K562 (cell line): ENCODE data around the gene PRXL2A. TPM values are rescaled to one million over a fixed set of nuclear protein-coding genes. Genes with fewer than 3 reads are reported as not detected.
A peak's percentile ranks its signal among the peaks of the same experiment; 100 is the strongest.

ENCODE experiments used
- CC2D1A ChIP-seq: fragments of 450-650 bp; IDR thresholded peaks from 2 replicates; pipeline ENCODE4 v1.6.1; 2017; ENCODE audit warnings: mild to moderate bottlenecking
- ELF1 ChIP-seq: fragments of 200-800 bp; sonication (Bioruptor generic); IDR thresholded peaks from 2 replicates; pipeline ENCODE4 v1.6.1; 2016; ENCODE audit warnings: missing genetic modification characterization, missing compliant biosample characterization
- ETV1 ChIP-seq: fragments of 450-650 bp; conservative IDR thresholded peaks from 2 replicates; pipeline ENCODE4 v1.6.1; 2016; ENCODE audit warnings: missing genetic modification characterization, control low read depth, low read depth, missing compliant biosample characterization
- KLF6 ChIP-seq: fragments of 250-450 bp; sonication (Bioruptor Pico); IDR thresholded peaks from 2 replicates; pipeline ENCODE4 v1.4.0; 2020; ENCODE audit warnings: mild to moderate bottlenecking, moderate library complexity, borderline replicate concordance
- MEIS2 ChIP-seq: fragments of 450-650 bp; IDR thresholded peaks from 2 replicates; pipeline ENCODE4 v1.6.1; 2014; ENCODE audit warnings: mild to moderate bottlenecking; ENCODE audit not compliant: partially characterized antibody
- MYBL2 ChIP-seq, 2 experiments: fragments of 450-650 bp in 1 of 2; sonication (generic) in 1 of 2; formaldehyde crosslinking in 1 of 2; IDR thresholded peaks; 2 replicates each; pipeline versions ENCODE4 v1.6.1 to v1.8.1; 2017 to 2022; ENCODE audit warnings: borderline replicate concordance in 1 of 2, inconsistent platforms in 1 of 2, low read depth in 1 of 2, mild to moderate bottlenecking in 1 of 2, missing genetic modification reagents in 1 of 2, moderate library complexity in 1 of 2
- RAD21 ChIP-seq, 2 experiments: fragments of 250-450 bp in 1 of 2; fragments of 450-650 bp in 1 of 2; sonication (Bioruptor Pico) in 1 of 2; formaldehyde crosslinking in 1 of 2; IDR thresholded peaks in 1 of 2; conservative IDR thresholded peaks in 1 of 2; 2 replicates each; pipeline versions ENCODE4 v1.4.0 to v1.8.0; 2020 to 2022; ENCODE audit warnings: mild to moderate bottlenecking in 2 of 2, moderate library complexity in 1 of 2
- RBM15 ChIP-seq: fragments of 200-400 bp; formaldehyde crosslinking; IDR thresholded peaks from 2 replicates; pipeline ENCODE4 v1.6.1; 2018; ENCODE audit warnings: mild to moderate bottlenecking, low read length, moderate library complexity; ENCODE audit not compliant: insufficient read depth
- SMAD3 ChIP-seq: fragments of 450-650 bp; formaldehyde crosslinking; conservative IDR thresholded peaks from 2 replicates; pipeline ENCODE4 v1.4.0; 2020; ENCODE audit warnings: mild to moderate bottlenecking
- SP1 ChIP-seq: sonication (generic); formaldehyde crosslinking; IDR thresholded peaks from 2 replicates; pipeline ENCODE4 v1.8.1; 2022; ENCODE audit warnings: mild to moderate bottlenecking, missing genetic modification reagents
- SPI1 ChIP-seq: IDR thresholded peaks from 2 replicates; pipeline ENCODE4 v1.6.1; 2011; ENCODE audit warnings: low read depth, low read length, control low read depth, borderline replicate concordance
- XRCC3 ChIP-seq: fragments of 450-650 bp; IDR thresholded peaks from 2 replicates; pipeline ENCODE4 v1.6.1; 2017; ENCODE audit warnings: mild to moderate bottlenecking, moderate library complexity
- ZNF444 ChIP-seq: fragments of 250-450 bp; sonication (Bioruptor Pico); IDR thresholded peaks from 2 replicates; pipeline ENCODE4 v1.4.0; 2020; ENCODE audit warnings: mild to moderate bottlenecking, moderate library complexity
- polyA plus RNA-seq, 8 experiments: library from polyadenylated mRNA; depleted of rRNA in 4 of 8; stranded (reverse) in 5 of 8; unstranded in 3 of 8; fragments of >200 nt; fragmentation: Nextera tagmentation in 2 of 8; fragmentation: Illumina TruSeq in 1 of 8; extraction: Ambion mirVana in 2 of 8; extraction: Trizol in 1 of 8; gene quantifications; 2 replicates each; pipeline versions ENCODE4 v1.2.1 to v1.2.3, GENCODE V29; 2011 to 2014; ENCODE audit warnings: inconsistent platforms in 1 of 8, missing spikeins in 1 of 8
- total RNA-seq, 7 experiments: library from RNA; depleted of rRNA in 6 of 7; stranded (reverse); fragments of >200 nt in 6 of 7; fragmentation: Illumina TruSeq in 2 of 7; extraction: Trizol in 2 of 7; gene quantifications; 2 replicates each; pipeline versions ENCODE4 v1.2.1 to v1.2.3, GENCODE V29; 2011 to 2021; ENCODE audit warnings: low replicate concordance in 1 of 7
- TF ChIP-seq, protein P1 (sequence below), 2 experiments: fragments of 200-800 bp in 1 of 2; sonication (Bioruptor generic) in 1 of 2; sonication (generic) in 1 of 2; formaldehyde crosslinking in 1 of 2; IDR thresholded peaks in 1 of 2; conservative IDR thresholded peaks in 1 of 2; 2 replicates each; pipeline versions ENCODE4 v1.5.0 to v1.6.1; 2016 to 2020; ENCODE audit warnings: missing compliant biosample characterization in 1 of 2, missing genetic modification characterization in 1 of 2, missing genetic modification reagents in 1 of 2
- TF ChIP-seq, protein P2 (sequence below), 3 experiments: IDR thresholded peaks in 2 of 3; conservative IDR thresholded peaks in 1 of 3; 2 replicates each; pipeline ENCODE4 v1.5.1; 2011 to 2012; ENCODE audit warnings: low read length in 3 of 3, mild to moderate bottlenecking in 3 of 3, control low read depth in 2 of 3, improper control_type of control experiment in 1 of 3, inconsistent platforms in 1 of 3, low read depth in 1 of 3, mixed read lengths in 1 of 3, moderate library complexity in 1 of 3; ENCODE audit not compliant: insufficient read depth in 2 of 3
- TF ChIP-seq, protein P3 (sequence below): fragments of 450-650 bp; IDR thresholded peaks from 2 replicates; pipeline ENCODE4 v1.6.1; 2014; ENCODE audit warnings: low read depth, mild to moderate bottlenecking, moderate library complexity, borderline replicate concordance
- TF ChIP-seq, protein P4 (sequence below): sonication (generic); formaldehyde crosslinking; IDR thresholded peaks from 2 replicates; pipeline ENCODE4 v1.8.0; 2022; ENCODE audit warnings: missing genetic modification reagents, mild to moderate bottlenecking, moderate library complexity, borderline replicate concordance

PRXL2A gene
- total and polyA plus RNA-seq, 9 of the 15 experiments (the other 6 are each of a cell fraction or from before 2014, with no cell fraction given), result 0.14 to 1.2 (median 0.75) TPM

DNA sequence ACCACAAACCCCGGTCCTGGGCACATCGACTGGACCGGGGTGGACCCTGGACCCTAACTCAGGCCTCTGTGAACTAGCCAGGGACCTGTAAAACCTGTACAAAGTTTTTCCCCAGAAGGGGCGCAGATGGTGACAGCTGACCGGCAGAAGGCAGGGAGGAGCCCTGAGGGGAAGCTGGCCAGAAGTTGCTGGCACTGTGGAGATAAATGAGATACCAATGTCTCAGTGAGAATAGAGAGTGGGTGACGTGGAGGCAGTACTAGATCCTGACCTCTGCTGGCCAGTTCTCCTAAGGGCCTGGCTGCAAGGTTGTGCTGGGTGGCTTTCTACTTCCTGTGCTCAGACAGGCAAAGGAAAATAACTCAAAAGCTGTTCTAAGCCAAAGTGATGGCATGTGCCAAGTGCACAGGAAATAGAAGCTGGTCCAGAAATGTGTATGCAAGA lies 35.2 kb downstream of the PRXL2A start (continued):
- no peak for TF ChIP-seq MYBL2 (IDR thresholded peaks at IDR 0.05; ENCODE audit: low read depth)
- no peak for TF ChIP-seq MYBL2 (CRISPR knock-in tag; IDR thresholded peaks at IDR 0.05; ENCODE audit: borderline replicate concordance)
- TF ChIP-seq, protein P1, sequence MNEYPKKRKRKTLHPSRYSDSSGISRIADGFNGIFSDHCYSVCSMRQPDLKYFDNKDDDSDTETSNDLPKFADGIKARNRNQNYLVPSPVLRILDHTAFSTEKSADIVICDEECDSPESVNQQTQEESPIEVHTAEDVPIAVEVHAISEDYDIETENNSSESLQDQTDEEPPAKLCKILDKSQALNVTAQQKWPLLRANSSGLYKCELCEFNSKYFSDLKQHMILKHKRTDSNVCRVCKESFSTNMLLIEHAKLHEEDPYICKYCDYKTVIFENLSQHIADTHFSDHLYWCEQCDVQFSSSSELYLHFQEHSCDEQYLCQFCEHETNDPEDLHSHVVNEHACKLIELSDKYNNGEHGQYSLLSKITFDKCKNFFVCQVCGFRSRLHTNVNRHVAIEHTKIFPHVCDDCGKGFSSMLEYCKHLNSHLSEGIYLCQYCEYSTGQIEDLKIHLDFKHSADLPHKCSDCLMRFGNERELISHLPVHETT (CRISPR knock-in tag; conservative IDR thresholded peaks at IDR 0.05 in 1 of 2, IDR thresholded peaks at IDR 0.05 in 1 of 2), result peak in 1 of 2 experiments; percentile 53; a peak in 1 of 4 replicates
- peak; percentile 58 to 69 for TF ChIP-seq RAD21 (CRISPR knock-in tag; conservative IDR thresholded peaks at IDR 0.05 in 1 of 2, IDR thresholded peaks at IDR 0.05 in 1 of 2)
- TF ChIP-seq ZNF444 (CRISPR knock-in tag), result no peak
- 0 out of 2 replicates have a peak, but pooled peaks have one; percentile 8 for TF ChIP-seq SPI1
- TF ChIP-seq, protein P2, sequence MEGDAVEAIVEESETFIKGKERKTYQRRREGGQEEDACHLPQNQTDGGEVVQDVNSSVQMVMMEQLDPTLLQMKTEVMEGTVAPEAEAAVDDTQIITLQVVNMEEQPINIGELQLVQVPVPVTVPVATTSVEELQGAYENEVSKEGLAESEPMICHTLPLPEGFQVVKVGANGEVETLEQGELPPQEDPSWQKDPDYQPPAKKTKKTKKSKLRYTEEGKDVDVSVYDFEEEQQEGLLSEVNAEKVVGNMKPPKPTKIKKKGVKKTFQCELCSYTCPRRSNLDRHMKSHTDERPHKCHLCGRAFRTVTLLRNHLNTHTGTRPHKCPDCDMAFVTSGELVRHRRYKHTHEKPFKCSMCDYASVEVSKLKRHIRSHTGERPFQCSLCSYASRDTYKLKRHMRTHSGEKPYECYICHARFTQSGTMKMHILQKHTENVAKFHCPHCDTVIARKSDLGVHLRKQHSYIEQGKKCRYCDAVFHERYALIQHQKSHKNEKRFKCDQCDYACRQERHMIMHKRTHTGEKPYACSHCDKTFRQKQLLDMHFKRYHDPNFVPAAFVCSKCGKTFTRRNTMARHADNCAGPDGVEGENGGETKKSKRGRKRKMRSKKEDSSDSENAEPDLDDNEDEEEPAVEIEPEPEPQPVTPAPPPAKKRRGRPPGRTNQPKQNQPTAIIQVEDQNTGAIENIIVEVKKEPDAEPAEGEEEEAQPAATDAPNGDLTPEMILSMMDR (IDR thresholded peaks at IDR 0.05 in 2 of 3, conservative IDR thresholded peaks at IDR 0.05 in 1 of 3; ENCODE audit: insufficient read depth in 2 of 3, low read depth in 1 of 3, low read length in 3 of 3), result peak; percentile 73 to 77 (median 74)
- TF ChIP-seq, protein P3, sequence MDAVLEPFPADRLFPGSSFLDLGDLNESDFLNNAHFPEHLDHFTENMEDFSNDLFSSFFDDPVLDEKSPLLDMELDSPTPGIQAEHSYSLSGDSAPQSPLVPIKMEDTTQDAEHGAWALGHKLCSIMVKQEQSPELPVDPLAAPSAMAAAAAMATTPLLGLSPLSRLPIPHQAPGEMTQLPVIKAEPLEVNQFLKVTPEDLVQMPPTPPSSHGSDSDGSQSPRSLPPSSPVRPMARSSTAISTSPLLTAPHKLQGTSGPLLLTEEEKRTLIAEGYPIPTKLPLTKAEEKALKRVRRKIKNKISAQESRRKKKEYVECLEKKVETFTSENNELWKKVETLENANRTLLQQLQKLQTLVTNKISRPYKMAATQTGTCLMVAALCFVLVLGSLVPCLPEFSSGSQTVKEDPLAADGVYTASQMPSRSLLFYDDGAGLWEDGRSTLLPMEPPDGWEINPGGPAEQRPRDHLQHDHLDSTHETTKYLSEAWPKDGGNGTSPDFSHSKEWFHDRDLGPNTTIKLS, result 0 out of 2 replicates have a peak, but pooled peaks have one; percentile 25
- TF ChIP-seq ELF1 (tag), result 0 out of 2 replicates have a peak, but pooled peaks have one; percentile 22
- TF ChIP-seq RBM15, result no peak
- no peak for TF ChIP-seq SP1 (CRISPR knock-in tag)
- TF ChIP-seq, protein P4, sequence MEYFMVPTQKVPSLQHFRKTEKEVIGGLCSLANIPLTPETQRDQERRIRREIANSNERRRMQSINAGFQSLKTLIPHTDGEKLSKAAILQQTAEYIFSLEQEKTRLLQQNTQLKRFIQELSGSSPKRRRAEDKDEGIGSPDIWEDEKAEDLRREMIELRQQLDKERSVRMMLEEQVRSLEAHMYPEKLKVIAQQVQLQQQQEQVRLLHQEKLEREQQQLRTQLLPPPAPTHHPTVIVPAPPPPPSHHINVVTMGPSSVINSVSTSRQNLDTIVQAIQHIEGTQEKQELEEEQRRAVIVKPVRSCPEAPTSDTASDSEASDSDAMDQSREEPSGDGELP (CRISPR knock-in tag), result peak; percentile 28; the same call in 1 of the 2 replicates
- peak; percentile 31 for TF ChIP-seq MEIS2
- TF ChIP-seq CC2D1A, result no peak
- no peak for TF ChIP-seq XRCC3
- peak; percentile 28; the same call in 1 of the 2 replicates for TF ChIP-seq ETV1 (tag)
- TF ChIP-seq SMAD3 (CRISPR knock-in tag), result no peak
- TF ChIP-seq KLF6 (CRISPR knock-in tag), result no peak
